Measurements from ENCODE around the gene HSFX4. TPM values are rescaled to one million over a fixed set of nuclear protein-coding genes. Genes with fewer than 3 reads are reported as not detected.

The HSFX4 gene
- total RNA-seq, 3 donors from 2014 or later, result not detected

- Histone ChIP-seq H3K9me3 (peaks cover 0 to 6% of the 10 kb centered on the region in 2 donors), H3K27ac (no peak overlapping the region)
- DNase-seq (ENCODE audit: low spot score in 2 of 2), result peak in 1 of 2 donors; percentile 34
These were observed 33.7 kb downstream of the HSFX4 start for GRCh38 chrX:149962859-149963757.

GRCh38 chrX:149979126-149979644 lies 49.8 kb downstream of the HSFX4 start:
- H3K9me3 ChIP-seq, result no peaks in the 10 kb centered on the region
- no peak overlapping the region for H3K4me3 ChIP-seq
- H3K27me3 ChIP-seq, result peaks cover 0 to 8% of the 10 kb centered on the region in 2 donors
- no peak overlapping the region for H3K27ac ChIP-seq
- no peak for DNase-seq (ENCODE audit: low spot score in 2 of 2)
- intact Hi-C loops (cut with DNase I; ENCODE audit: low total_unique reads), result no loop called here
- no peaks in the 10 kb centered on the region for H3K36me3 ChIP-seq
- H3K4me1 ChIP-seq, result no peaks in the 10 kb centered on the region
- no peak for TF ChIP-seq CTCF (IDR thresholded peaks at IDR 0.05)
- no peak for TF ChIP-seq POLR2A (IDR thresholded peaks at IDR 0.05)
- TF ChIP-seq POLR2AphosphoS5 (IDR thresholded peaks at IDR 0.05), result no peak

More at GRCh38 chrX:149962859-149963757, 33.7 kb downstream of the HSFX4 start:
- intact Hi-C loops (cut with DNase I; ENCODE audit: low total_unique reads), result no loop called here
- H3K27me3 ChIP-seq, result no peaks in the 10 kb centered on the region
- TF ChIP-seq CTCF (IDR thresholded peaks at IDR 0.05), result peak; percentile 55 to 64 (median 59)
- no peak for TF ChIP-seq POLR2A (IDR thresholded peaks at IDR 0.05)
- no peak for TF ChIP-seq POLR2AphosphoS5 (IDR thresholded peaks at IDR 0.05)
- H3K4me1 ChIP-seq, result no peaks in the 10 kb centered on the region
- H3K36me3 ChIP-seq, result no peaks in the 10 kb centered on the region
- H3K4me3 ChIP-seq, result no peak overlapping the region

Other genes starting within 250 kb of the HSFX4 start
- gene MAGEA11, start 217.5 kb upstream of the HSFX4 start, total RNA-seq, result not detected
- gene HSFX1, start 155.5 kb upstream of the HSFX4 start, total RNA-seq, result 1 to 10 TPM in 2 of 3 donors, under 1 TPM in 1; 0.32 to 2.0 (median 1.3) TPM
- gene MAGEA9, start 147.6 kb upstream of the HSFX4 start, total RNA-seq, result not detected
- not detected for gene MAGEA8, start 48.4 kb upstream of the HSFX4 start, total RNA-seq
- 10 to 100 TPM; 21.6 to 34.7 (median 32.2) TPM for gene EOLA2, start 8.9 kb downstream of the HSFX4 start, total RNA-seq